A673 (cell line): ENCODE data around the gene CRB1.

Experiments used
- CTCF ChIP-seq: fragments of 300-800, 200-600 bp; sonication (generic); conservative IDR thresholded peaks from 2 replicates; pipeline ENCODE4 v1.5.1; 2017; ENCODE audit warnings: low read depth, mild to moderate bottlenecking, antibody characterized with exemption, low read length, moderate library complexity, mixed read lengths
- EZH2 ChIP-seq: fragments of 200-600 bp; sonication (generic); IDR thresholded peaks from 2 replicates; pipeline ENCODE4 v1.6.1; 2017; ENCODE audit warnings: borderline replicate concordance, low read depth, mild to moderate bottlenecking, mixed read lengths, antibody characterized with exemption, low read length; ENCODE audit not compliant: poor library complexity, severe bottlenecking

GRCh38 chr1:197462539-197462938 lies 194.5 kb downstream of the CRB1 start:
- no peak for TF ChIP-seq CTCF
- no peak for TF ChIP-seq EZH2
